ENCODE measurements around the gene RNF19B. TPM values are rescaled to one million over a fixed set of nuclear protein-coding genes. Genes with fewer than 3 reads are reported as not detected.

Gene RNF19B
- total and polyA plus RNA-seq, 9 donors, result 6.8 to 11.1 (median 9.7) TPM

DNA sequence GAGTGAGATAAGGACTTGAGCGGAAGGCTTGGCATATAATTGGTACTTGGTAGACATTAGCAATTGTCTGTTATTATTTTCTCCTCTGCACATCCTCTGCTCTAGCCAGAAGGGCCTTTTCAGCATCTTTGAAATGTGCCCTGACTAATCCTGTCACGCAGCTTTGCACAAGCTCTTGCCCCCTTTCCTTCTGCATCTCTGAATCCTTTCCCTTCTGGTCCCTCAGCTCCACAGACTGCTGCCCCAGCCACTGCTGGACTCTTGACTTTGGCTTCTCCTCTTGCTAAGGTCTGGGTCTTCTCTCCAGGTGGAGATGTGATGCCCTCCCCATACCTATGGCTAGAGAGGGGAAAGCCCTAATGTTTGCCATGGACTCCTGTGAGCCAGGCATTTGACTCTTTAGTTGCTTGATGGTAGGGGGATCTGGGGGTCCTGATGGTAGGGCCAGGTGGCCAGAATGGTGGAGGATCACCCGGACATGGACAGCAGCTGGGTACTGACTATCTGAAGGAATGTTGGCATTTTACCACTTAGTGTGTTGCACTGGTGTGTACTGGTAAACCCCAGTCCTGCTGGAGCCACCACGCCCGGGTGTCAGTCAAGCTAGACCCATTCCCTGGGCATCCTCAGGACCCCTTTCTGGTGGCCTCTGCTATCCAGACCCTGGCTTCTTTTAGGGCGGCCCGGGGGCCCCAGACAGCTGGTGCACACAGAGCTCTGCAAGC is 73.9 kb downstream of the RNF19B start:
- 80% methylated on average over 6 of the region's 7 CpGs for WGBS (ENCODE audit: insufficient coverage)
- Histone ChIP-seq H3K36me3 (ENCODE audit: control insufficient read depth, insufficient read depth, low read length) (no peaks in the 10 kb centered on the region), H3K9me3 (replicated peaks; ENCODE audit: control insufficient read depth, low read depth, low read length) (no peaks in the 10 kb centered on the region), H3K4me3 (ENCODE audit: low read length) (no peak overlapping the region), H3K4me1 (ENCODE audit: control insufficient read depth, insufficient read depth, low read length) (peaks cover 17% of the 10 kb centered on the region), H3K27me3 (ENCODE audit: control insufficient read depth, insufficient read depth, low read length) (peaks cover 61% of the 10 kb centered on the region), H3K27ac (ENCODE audit: low read length) (no peak overlapping the region)
- DNase-seq, result no peak

DNA sequence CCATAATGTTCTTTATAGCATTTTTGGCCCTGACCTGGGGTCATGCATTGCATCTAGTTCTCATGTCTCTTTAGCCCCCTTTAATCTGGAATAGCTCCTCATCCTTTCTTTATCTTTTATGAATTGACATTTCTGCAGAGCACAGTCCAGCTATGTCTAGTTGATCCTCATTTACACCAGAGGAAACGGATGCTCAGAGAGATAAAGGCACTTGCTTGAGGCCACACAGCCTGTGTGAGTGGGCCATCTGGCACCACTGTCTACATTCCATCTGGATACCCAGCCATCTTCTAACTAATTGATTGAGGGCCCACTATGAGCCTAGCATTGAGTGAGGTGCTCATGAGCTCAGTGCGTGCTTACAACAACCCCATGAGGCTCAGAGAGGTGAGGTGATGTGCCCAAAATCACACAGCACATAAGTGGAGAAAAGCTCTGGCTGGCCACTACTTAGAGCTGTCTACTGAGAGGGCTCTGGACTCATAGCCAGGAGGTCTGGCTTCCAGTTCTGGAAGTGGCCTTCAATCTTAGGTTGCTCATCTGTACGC is 74.8 kb downstream of the RNF19B start:
- H3K9me3 ChIP-seq (replicated peaks; ENCODE audit: control insufficient read depth, low read depth, low read length), result no peaks in the 10 kb centered on the region
- peaks cover 17% of the 10 kb centered on the region for H3K4me1 ChIP-seq (ENCODE audit: control insufficient read depth, insufficient read depth, low read length)
- no peak overlapping the region for H3K27ac ChIP-seq (ENCODE audit: low read length)
- 100% methylated on average over 1 of the region's 3 CpGs for WGBS (ENCODE audit: insufficient coverage)
- DNase-seq, result no peak
- H3K36me3 ChIP-seq (ENCODE audit: control insufficient read depth, insufficient read depth, low read length), result no peaks in the 10 kb centered on the region
- H3K27me3 ChIP-seq (ENCODE audit: control insufficient read depth, insufficient read depth, low read length), result peaks cover 67% of the 10 kb centered on the region
- no peak overlapping the region for H3K4me3 ChIP-seq (ENCODE audit: low read length)

DNA sequence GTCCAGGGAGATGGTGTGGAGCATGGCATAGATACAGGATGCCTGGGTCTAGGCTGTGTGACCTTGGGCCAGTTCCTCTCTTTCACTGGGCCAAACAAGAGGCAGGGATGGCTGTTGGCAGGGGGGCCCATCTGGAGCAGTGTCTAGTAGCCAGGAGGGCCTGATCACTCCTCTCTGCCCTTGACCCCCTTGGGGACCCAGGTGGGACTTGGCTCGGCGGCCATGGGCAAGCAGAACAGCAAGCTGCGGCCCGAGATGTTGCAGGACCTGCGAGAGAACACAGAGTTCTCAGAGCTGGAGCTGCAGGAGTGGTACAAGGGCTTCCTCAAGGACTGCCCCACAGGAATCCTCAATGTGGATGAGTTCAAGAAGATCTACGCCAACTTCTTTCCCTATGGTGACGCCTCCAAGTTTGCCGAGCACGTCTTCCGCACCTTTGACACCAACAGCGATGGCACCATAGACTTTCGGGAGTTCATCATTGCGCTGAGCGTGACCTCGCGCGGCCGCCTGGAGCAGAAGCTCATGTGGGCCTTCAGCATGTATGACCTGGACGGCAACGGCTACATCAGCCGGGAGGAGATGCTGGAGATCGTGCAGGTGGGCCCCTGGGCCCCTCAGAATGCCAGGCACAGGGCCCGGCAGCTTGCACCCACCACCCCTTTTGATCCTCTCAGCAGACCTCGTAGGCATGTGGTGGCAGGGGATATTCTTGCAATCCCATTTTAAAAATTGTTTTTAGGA is 75.8 kb downstream of the RNF19B start:
- no peaks in the 10 kb centered on the region for H3K9me3 ChIP-seq (replicated peaks; ENCODE audit: control insufficient read depth, low read depth, low read length)
- no peak for DNase-seq
- H3K4me1 ChIP-seq (ENCODE audit: control insufficient read depth, insufficient read depth, low read length), result peaks cover 16% of the 10 kb centered on the region
- no peaks in the 10 kb centered on the region for H3K36me3 ChIP-seq (ENCODE audit: control insufficient read depth, insufficient read depth, low read length)
- H3K27ac ChIP-seq (ENCODE audit: low read length), result no peak overlapping the region
- peaks cover 70% of the 10 kb centered on the region for H3K27me3 ChIP-seq (ENCODE audit: control insufficient read depth, insufficient read depth, low read length)
- H3K4me3 ChIP-seq (ENCODE audit: low read length), result no peak overlapping the region
- WGBS (ENCODE audit: insufficient coverage), result 91% methylated on average over 22 of the region's 24 CpGs

DNA sequence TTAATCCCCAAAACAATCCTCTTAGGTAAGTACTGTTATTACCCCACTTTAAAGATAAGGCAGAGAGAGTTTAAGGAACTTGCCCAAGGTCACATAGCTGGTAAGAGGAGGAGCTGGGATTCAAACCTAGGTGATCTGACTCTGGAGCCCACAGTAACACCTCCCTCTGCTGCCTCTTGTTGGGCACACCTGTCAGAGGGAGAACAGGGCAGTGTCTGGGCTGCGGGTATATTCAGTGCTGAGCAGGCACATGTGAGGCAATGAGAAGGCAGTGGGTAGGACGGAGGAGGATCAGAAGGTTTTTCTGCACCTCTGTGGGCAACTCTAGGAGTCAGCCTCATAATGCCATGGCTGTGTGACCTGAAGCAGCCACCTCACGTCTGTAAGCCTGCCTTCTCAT is 76.5 kb downstream of the RNF19B start:
- 60% methylated on average over 2 of the region's 3 CpGs for WGBS (ENCODE audit: insufficient coverage)

DNA sequence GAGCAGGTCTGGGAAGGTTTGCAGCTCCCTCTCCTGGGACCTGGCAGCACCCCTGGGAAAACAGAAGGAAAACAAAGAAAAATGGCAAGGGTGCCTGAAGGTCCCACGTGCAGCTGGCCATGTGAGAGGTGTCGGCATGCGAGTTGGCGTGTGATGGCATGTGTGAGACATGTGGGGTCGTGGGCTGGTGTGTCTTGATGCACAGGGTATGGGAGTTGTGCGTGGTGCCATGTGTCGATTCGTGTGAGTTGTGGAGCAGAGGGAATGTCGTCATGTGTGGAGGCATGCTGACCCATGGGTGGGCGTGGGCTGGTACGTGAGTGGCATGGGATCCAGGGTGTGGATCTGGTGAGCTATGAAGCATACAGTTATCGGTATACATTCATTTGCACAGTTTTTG is 77.0 kb downstream of the RNF19B start:
- Histone ChIP-seq H3K4me1 (ENCODE audit: control insufficient read depth, insufficient read depth, low read length) (peaks cover 11% of the 10 kb centered on the region), H3K4me3 (ENCODE audit: low read length) (no peak overlapping the region), H3K27me3 (ENCODE audit: control insufficient read depth, insufficient read depth, low read length) (peaks cover 60% of the 10 kb centered on the region), H3K27ac (ENCODE audit: low read length) (no peak overlapping the region), H3K9me3 (replicated peaks; ENCODE audit: control insufficient read depth, low read depth, low read length) (no peaks in the 10 kb centered on the region), H3K36me3 (ENCODE audit: control insufficient read depth, insufficient read depth, low read length) (no peaks in the 10 kb centered on the region)
- 79% methylated on average over 11 of the region's 12 CpGs for WGBS (ENCODE audit: insufficient coverage)
- DNase-seq, result no peak

More for the DNA sequence above, 76.5 kb downstream of the RNF19B start:
- Histone ChIP-seq H3K4me3 (ENCODE audit: low read length) (no peak overlapping the region), H3K4me1 (ENCODE audit: control insufficient read depth, insufficient read depth, low read length) (peaks cover 13% of the 10 kb centered on the region), H3K36me3 (ENCODE audit: control insufficient read depth, insufficient read depth, low read length) (no peaks in the 10 kb centered on the region), H3K27ac (ENCODE audit: low read length) (no peak overlapping the region), H3K9me3 (replicated peaks; ENCODE audit: control insufficient read depth, low read depth, low read length) (no peaks in the 10 kb centered on the region), H3K27me3 (ENCODE audit: control insufficient read depth, insufficient read depth, low read length) (peaks cover 65% of the 10 kb centered on the region)
- DNase-seq, result no peak

DNA sequence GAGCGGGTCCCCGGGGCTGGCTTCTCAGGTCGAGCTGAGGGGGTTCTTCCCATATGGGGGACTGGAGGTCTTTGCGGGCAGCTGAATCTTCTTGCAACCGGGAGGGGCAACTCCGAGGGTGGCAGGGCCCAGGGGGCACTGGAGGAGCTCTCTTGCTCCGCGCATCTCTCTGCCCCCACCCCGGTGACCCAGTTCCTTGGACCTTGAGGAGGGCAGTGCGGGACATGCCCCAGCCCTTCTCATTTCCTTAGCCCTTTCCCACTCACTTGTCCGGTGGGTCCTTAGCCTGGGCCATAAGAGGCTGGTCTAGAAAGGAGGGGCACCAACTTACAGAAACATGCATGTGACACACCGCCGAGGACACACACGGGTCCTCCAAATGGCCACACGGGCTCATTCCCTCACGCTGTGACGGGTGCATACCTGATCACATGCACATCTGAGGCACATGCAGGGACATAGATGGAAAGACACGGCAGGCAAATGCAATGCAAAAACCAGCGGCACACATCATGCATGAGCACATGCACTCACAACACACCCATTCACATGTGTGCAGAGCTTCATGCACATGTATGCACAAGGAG is 77.7 kb downstream of the RNF19B start:
- no peak for DNase-seq
- 21% methylated on average over 11 of the region's 19 CpGs for WGBS (ENCODE audit: insufficient coverage)
- Histone ChIP-seq H3K36me3 (ENCODE audit: control insufficient read depth, insufficient read depth, low read length) (no peaks in the 10 kb centered on the region), H3K4me3 (ENCODE audit: low read length) (no peak overlapping the region), H3K27me3 (ENCODE audit: control insufficient read depth, insufficient read depth, low read length) (peaks cover 53% of the 10 kb centered on the region), H3K27ac (ENCODE audit: low read length) (no peak overlapping the region), H3K9me3 (replicated peaks; ENCODE audit: control insufficient read depth, low read depth, low read length) (no peaks in the 10 kb centered on the region), H3K4me1 (ENCODE audit: control insufficient read depth, insufficient read depth, low read length) (peaks cover 12% of the 10 kb centered on the region)

Other genes with a start within 250 kb of the RNF19B start
- 35.3 TPM for gene YARS1, start 147.5 kb downstream of the RNF19B start, total RNA-seq
- 10 to 100 TPM; 39.8 to 56.7 (median 43.9) TPM for gene YARS1, start 147.5 kb downstream of the RNF19B start, polyA plus RNA-seq (ENCODE audit: insufficient read depth in 1 of 8, insufficient read length in 8 of 8, low replicate concordance in 1 of 8)
- gene S100PBP, start 147.2 kb downstream of the RNF19B start, total RNA-seq, result 22.8 TPM
- 10 to 100 TPM; 16.9 to 26.6 (median 22.7) TPM for gene S100PBP, start 147.2 kb downstream of the RNF19B start, polyA plus RNA-seq (ENCODE audit: insufficient read depth in 1 of 8, insufficient read length in 8 of 8, low replicate concordance in 1 of 8)
- gene FNDC5, start 93.9 kb downstream of the RNF19B start, total RNA-seq, result 155 TPM
- 100 to 1,000 TPM; 198 to 265 (median 226) TPM for gene FNDC5, start 93.9 kb downstream of the RNF19B start, polyA plus RNA-seq (ENCODE audit: insufficient read depth in 1 of 8, insufficient read length in 8 of 8, low replicate concordance in 1 of 8)
- gene HPCA, start 78.3 kb downstream of the RNF19B start, total RNA-seq, result 0.35 TPM
- under 1 TPM; 0.12 to 0.87 (median 0.41) TPM for gene HPCA, start 78.3 kb downstream of the RNF19B start, polyA plus RNA-seq (ENCODE audit: insufficient read depth in 1 of 8, insufficient read length in 8 of 8, low replicate concordance in 1 of 8)
- gene TMEM54, start 63.4 kb downstream of the RNF19B start, total RNA-seq, result 5.2 TPM
- 10 to 100 TPM in 2 of 8 donors, 1 to 10 TPM in 6; 4.7 to 12.2 (median 6.5) TPM for gene TMEM54, start 63.4 kb downstream of the RNF19B start, polyA plus RNA-seq (ENCODE audit: insufficient read depth in 1 of 8, insufficient read length in 8 of 8, low replicate concordance in 1 of 8)
- gene AK2, start 72.1 kb upstream of the RNF19B start, total RNA-seq, result 123 TPM
- gene AK2, start 72.1 kb upstream of the RNF19B start, polyA plus RNA-seq (ENCODE audit: insufficient read depth in 1 of 8, insufficient read length in 8 of 8, low replicate concordance in 1 of 8), result 100 to 1,000 TPM; 116 to 155 (median 127) TPM
- 5.3 TPM for gene AZIN2, start 116.3 kb upstream of the RNF19B start, total RNA-seq
- gene AZIN2, start 116.3 kb upstream of the RNF19B start, polyA plus RNA-seq (ENCODE audit: insufficient read depth in 1 of 8, insufficient read length in 8 of 8, low replicate concordance in 1 of 8), result 1 to 10 TPM; 3.8 to 6.4 (median 5.7) TPM
- 3.0 TPM for gene TRIM62, start 217.2 kb upstream of the RNF19B start, total RNA-seq
- 1 to 10 TPM; 5.1 to 7.9 (median 6.7) TPM for gene TRIM62, start 217.2 kb upstream of the RNF19B start, polyA plus RNA-seq (ENCODE audit: insufficient read depth in 1 of 8, insufficient read length in 8 of 8, low replicate concordance in 1 of 8)

Data from muscle of leg (tissue), 11 donors.